Prostate gland (tissue), 2 donors: ENCODE data around the gene OGDH. TPM values are rescaled to one million over a fixed set of nuclear protein-coding genes. Genes with fewer than 3 reads are reported as not detected.

Experiments used
- total RNA-seq, 2 donors: library from RNA; depleted of rRNA; stranded (reverse); fragments of >200 nt; gene quantifications; one replicate each; pipeline ENCODE4 v1.1.0, GENCODE V29; 2016

OGDH gene
- total RNA-seq, 2 donors from 2014 or later: 70.4 to 96.9 TPM

Other genes starting within 250 kb of the OGDH start
- 10 to 100 TPM; 55.2 to 55.9 TPM for gene NUDCD3, start 116.0 kb upstream of the OGDH start, total RNA-seq
- gene NPC1L1, start 65.3 kb upstream of the OGDH start, total RNA-seq: under 1 TPM; 0.11 to 0.23 TPM
- gene DDX56, start 32.7 kb upstream of the OGDH start, total RNA-seq: 10 to 100 TPM; 52.9 to 60.6 TPM
- 100 to 1,000 TPM; 227 to 243 TPM for gene TMED4, start 24.4 kb upstream of the OGDH start, total RNA-seq
- 10 to 100 TPM; 27.1 to 42.8 TPM for gene ZMIZ2, start 142.2 kb downstream of the OGDH start, total RNA-seq
- 1,000 to 10,000 TPM in 1 of 2 donors, 100 to 1,000 TPM in 1; 957 to 1,544 TPM for gene PPIA, start 190.1 kb downstream of the OGDH start, total RNA-seq
- 100 to 1,000 TPM; 111 to 146 TPM for gene H2AZ2, start 241.5 kb downstream of the OGDH start, total RNA-seq